Fibroblast of lung (primary cell): ENCODE results near the gene PTGIS.

Source experiments
- EZH2 ChIP-seq: IDR thresholded peaks from 2 replicates; pipeline ENCODE4 v1.5.1; 2012; ENCODE audit warnings: low read length, control low read depth, mild to moderate bottlenecking; ENCODE audit errors: missing control alignments
- TF ChIP-seq, protein P1 (sequence below), 2 donors: IDR thresholded peaks in 1 of 2; conservative IDR thresholded peaks in 1 of 2; 1 replicate in 1 of 2; 2 replicates in 1 of 2; pipeline ENCODE4 v1.5.1; 2011 to 2012; ENCODE audit warnings: low read length in 2 of 2, control low read depth in 1 of 2, inconsistent platforms in 1 of 2, low read depth in 1 of 2, mild to moderate bottlenecking in 1 of 2

DNA sequence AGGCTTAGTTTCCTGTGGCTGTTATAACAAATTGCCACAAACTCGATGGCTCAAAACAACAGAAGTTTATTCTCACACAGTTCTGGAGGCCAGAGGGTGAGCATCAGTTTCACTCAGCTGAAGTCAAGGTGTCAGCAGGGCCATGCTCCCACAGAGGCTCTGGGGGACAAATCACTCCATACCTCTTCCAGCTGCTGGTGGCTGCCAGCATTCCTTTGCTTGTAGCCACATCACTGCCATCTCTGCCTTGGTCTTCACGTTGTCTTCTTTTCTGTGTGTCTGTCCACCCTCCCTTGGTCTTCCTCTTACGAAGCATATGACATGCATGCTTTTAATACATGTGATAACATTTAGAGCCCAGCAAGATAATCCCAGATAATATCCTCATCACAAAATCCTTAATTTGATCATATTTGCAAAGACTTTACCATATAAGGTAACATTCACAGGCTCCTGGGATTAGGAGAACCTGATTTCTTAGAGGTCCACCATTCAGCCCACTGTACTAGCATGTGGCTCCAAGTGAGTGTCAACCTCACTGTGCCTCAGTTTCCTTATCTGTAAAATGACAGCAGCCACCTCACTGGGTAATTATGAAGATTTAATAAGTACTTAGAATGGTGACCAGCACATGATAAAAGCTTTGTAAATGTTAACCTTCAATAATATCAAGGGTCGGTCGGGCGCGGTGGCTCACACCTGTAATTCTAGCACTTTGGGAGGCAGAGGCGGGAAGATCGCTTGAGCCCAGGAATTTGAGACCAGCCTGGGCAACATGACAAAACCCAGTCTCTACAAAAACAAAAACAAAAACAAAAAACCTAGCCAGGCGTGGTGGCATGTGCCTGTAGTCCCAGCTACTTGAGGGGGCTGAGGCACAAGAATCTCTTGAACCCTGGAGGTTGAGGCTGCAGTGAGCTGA lies 14.7 kb upstream of the PTGIS start:
- TF ChIP-seq, protein P1, sequence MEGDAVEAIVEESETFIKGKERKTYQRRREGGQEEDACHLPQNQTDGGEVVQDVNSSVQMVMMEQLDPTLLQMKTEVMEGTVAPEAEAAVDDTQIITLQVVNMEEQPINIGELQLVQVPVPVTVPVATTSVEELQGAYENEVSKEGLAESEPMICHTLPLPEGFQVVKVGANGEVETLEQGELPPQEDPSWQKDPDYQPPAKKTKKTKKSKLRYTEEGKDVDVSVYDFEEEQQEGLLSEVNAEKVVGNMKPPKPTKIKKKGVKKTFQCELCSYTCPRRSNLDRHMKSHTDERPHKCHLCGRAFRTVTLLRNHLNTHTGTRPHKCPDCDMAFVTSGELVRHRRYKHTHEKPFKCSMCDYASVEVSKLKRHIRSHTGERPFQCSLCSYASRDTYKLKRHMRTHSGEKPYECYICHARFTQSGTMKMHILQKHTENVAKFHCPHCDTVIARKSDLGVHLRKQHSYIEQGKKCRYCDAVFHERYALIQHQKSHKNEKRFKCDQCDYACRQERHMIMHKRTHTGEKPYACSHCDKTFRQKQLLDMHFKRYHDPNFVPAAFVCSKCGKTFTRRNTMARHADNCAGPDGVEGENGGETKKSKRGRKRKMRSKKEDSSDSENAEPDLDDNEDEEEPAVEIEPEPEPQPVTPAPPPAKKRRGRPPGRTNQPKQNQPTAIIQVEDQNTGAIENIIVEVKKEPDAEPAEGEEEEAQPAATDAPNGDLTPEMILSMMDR (conservative IDR thresholded peaks at IDR 0.05 in 1 of 2, IDR thresholded peaks at IDR 0.05 in 1 of 2; ENCODE audit: low read depth in 1 of 2, low read length in 2 of 2), result no peak
- no peak for TF ChIP-seq EZH2
